Endodermal cell (in vitro differentiated cells): ENCODE data around the gene SLC32A1. TPM values are rescaled to one million over a fixed set of nuclear protein-coding genes. Genes with fewer than 3 reads are reported as not detected.

ENCODE experiments used
- DNase-seq: peaks from one replicate; pipeline ENCODE4 v3.0.0-alpha.2; 2017
- H3K27ac ChIP-seq: 2 replicates; pipeline ENCODE4 v1.5.1; 2013; ENCODE audit warnings: mild to moderate bottlenecking, low read depth, low read length, moderate library complexity
- H3K27me3 ChIP-seq: 2 replicates; pipeline ENCODE4 v1.6.1; 2013; ENCODE audit warnings: mild to moderate bottlenecking, low read length, moderate library complexity; ENCODE audit not compliant: insufficient read depth, control insufficient read depth, poor library complexity, severe bottlenecking
- H3K36me3 ChIP-seq: 2 replicates; pipeline ENCODE4 v1.7.0; 2013; ENCODE audit warnings: mild to moderate bottlenecking, low read length, moderate library complexity; ENCODE audit not compliant: control insufficient read depth, insufficient read depth
- H3K4me1 ChIP-seq: one replicate; pipeline ENCODE4 v1.7.0; 2013; ENCODE audit warnings: low read length; ENCODE audit not compliant: control insufficient read depth, insufficient read depth
- H3K4me3 ChIP-seq: 2 replicates; pipeline ENCODE4 v1.5.1; 2013; ENCODE audit warnings: mild to moderate bottlenecking, low read length, moderate library complexity
- H3K9ac ChIP-seq: 2 replicates; pipeline ENCODE4 v1.6.1; 2013; ENCODE audit warnings: mild to moderate bottlenecking, low read length, moderate library complexity; ENCODE audit not compliant: poor library complexity, severe bottlenecking; ENCODE audit errors: extremely low read depth
- H3K9me3 ChIP-seq: 2 replicates; pipeline ENCODE4 v1.6.1; 2013; ENCODE audit warnings: mild to moderate bottlenecking, low read length, moderate library complexity; ENCODE audit not compliant: control insufficient read depth
- H3K27ac Mint-ChIP-seq: 2 replicates; pipeline ENCODE4 v1.8.0; 2020; ENCODE audit warnings: mixed read lengths
- H3K27me3 Mint-ChIP-seq: 2 replicates; pipeline ENCODE4 v1.8.0; 2021; ENCODE audit warnings: mild to moderate bottlenecking, mixed read lengths; ENCODE audit not compliant: insufficient read depth
- H3K36me3 Mint-ChIP-seq: 2 replicates; pipeline ENCODE4 v1.8.0; 2020; ENCODE audit warnings: low read depth, mixed read lengths
- H3K4me1 Mint-ChIP-seq: 2 replicates; pipeline ENCODE4 v1.8.0; 2020; ENCODE audit warnings: mixed read lengths
- H3K4me3 Mint-ChIP-seq: 2 replicates; pipeline ENCODE4 v1.8.0; 2020; ENCODE audit warnings: mild to moderate bottlenecking, moderate library complexity, mixed read lengths
- H3K9me3 Mint-ChIP-seq: 2 replicates; pipeline ENCODE4 v1.8.0; 2020; ENCODE audit warnings: mild to moderate bottlenecking, mixed read lengths
- CTCF ChIP-seq: fragments of 200-600 bp; sonication (generic); conservative IDR thresholded peaks from 2 replicates; pipeline ENCODE4 v1.5.0; 2021; ENCODE audit warnings: antibody characterized with exemption, mild to moderate bottlenecking
- WGBS, 2 experiments: methylation state at CpG; one replicate each; pipeline versions ENCODE4 v1.1.5 to v1.1.7; 2013; ENCODE audit warnings: missing lambda C conversion rate in 2 of 2, mixed read lengths in 1 of 2; ENCODE audit not compliant: insufficient coverage in 1 of 2, insufficient read length in 1 of 2; 5-methylcytosine and 5-hydroxymethylcytosine counted together
- total RNA-seq, 2 donors: library from RNA; stranded (reverse); fragmentation: NEBNext Ultra II Directional in 1 of 2; extraction: Animal tissue kit (Norgen Biotek cat#: 25700) in 1 of 2; gene quantifications; 2 replicates in 1 of 2; 3 replicates in 1 of 2; pipeline ENCODE4 v1.2.1, GENCODE V29; 2021

SLC32A1 gene
- total RNA-seq, 2 donors from 2014 or later = not detected

GRCh38 chr20:38735172-38735571 lies 10.9 kb downstream of the SLC32A1 start:
- peak; percentile 57 for DNase-seq
- no peak overlapping the region for H3K4me3 Mint-ChIP-seq
- peaks cover 7% of the 10 kb centered on the region for H3K4me1 Mint-ChIP-seq
- Histone ChIP-seq H3K27me3 (peaks cover 61% of the 10 kb centered on the region), H3K4me1 (peaks cover 4% of the 10 kb centered on the region), H3K9ac (no peak overlapping the region), H3K36me3 (no peaks in the 10 kb centered on the region), H3K27ac (no peak overlapping the region), H3K4me3 (no peak overlapping the region), H3K9me3 (no peaks in the 10 kb centered on the region)
- WGBS, 2 experiments = 70 to 72% methylated on average over 6 of the region's 6 CpGs
- no peaks in the 10 kb centered on the region for H3K36me3 Mint-ChIP-seq
- no peak overlapping the region for H3K27ac Mint-ChIP-seq
- peaks cover 78% of the 10 kb centered on the region for H3K27me3 Mint-ChIP-seq
- H3K9me3 Mint-ChIP-seq = peaks cover 2% of the 10 kb centered on the region
- no peak for TF ChIP-seq CTCF

- Histone ChIP-seq H3K27me3 (peaks cover 60% of the 10 kb centered on the region), H3K27ac (no peak overlapping the region), H3K36me3 (no peaks in the 10 kb centered on the region), H3K4me1 (no peaks in the 10 kb centered on the region), H3K9ac (no peak overlapping the region), H3K9me3 (no peaks in the 10 kb centered on the region), H3K4me3 (no peak overlapping the region)
- H3K36me3 Mint-ChIP-seq = no peaks in the 10 kb centered on the region
- peaks cover 2% of the 10 kb centered on the region for H3K9me3 Mint-ChIP-seq
- 78 to 93% methylated on average over 1 of the region's 1 CpG for WGBS, 2 experiments
- no peak for TF ChIP-seq CTCF
- DNase-seq = no peak
- H3K4me3 Mint-ChIP-seq = no peak overlapping the region
- H3K27me3 Mint-ChIP-seq = peaks cover 79% of the 10 kb centered on the region
- H3K27ac Mint-ChIP-seq = no peak overlapping the region
- no peaks in the 10 kb centered on the region for H3K4me1 Mint-ChIP-seq
Observed at GRCh38 chr20:38737887-38738286, 13.6 kb downstream of the SLC32A1 start.

- Histone ChIP-seq H3K9me3 (no peaks in the 10 kb centered on the region), H3K27ac (no peak overlapping the region), H3K36me3 (peaks cover 6% of the 10 kb centered on the region), H3K4me1 (no peaks in the 10 kb centered on the region), H3K27me3 (peaks cover 20% of the 10 kb centered on the region), H3K9ac (no peak overlapping the region), H3K4me3 (no peak overlapping the region)
- 96 to 100% methylated on average over 1 to 2 of the region's 2 CpGs for WGBS, 2 experiments
- DNase-seq = no peak
- H3K27me3 Mint-ChIP-seq = peaks cover 59% of the 10 kb centered on the region
- peaks cover 5% of the 10 kb centered on the region for H3K36me3 Mint-ChIP-seq
- peaks cover 8% of the 10 kb centered on the region for H3K4me1 Mint-ChIP-seq
- H3K9me3 Mint-ChIP-seq = no peaks in the 10 kb centered on the region
- no peak for TF ChIP-seq CTCF
- H3K4me3 Mint-ChIP-seq = no peak overlapping the region
- no peak overlapping the region for H3K27ac Mint-ChIP-seq
Observed at GRCh38 chr20:38745757-38746156, 21.5 kb downstream of the SLC32A1 start.
